ENCODE results near the gene PRKCE. TPM values are rescaled to one million over a fixed set of nuclear protein-coding genes. Genes with fewer than 3 reads are reported as not detected.

PRKCE gene
- total and polyA plus RNA-seq, 7 donors = 3.0 to 22.8 (median 16.1) TPM

DNA sequence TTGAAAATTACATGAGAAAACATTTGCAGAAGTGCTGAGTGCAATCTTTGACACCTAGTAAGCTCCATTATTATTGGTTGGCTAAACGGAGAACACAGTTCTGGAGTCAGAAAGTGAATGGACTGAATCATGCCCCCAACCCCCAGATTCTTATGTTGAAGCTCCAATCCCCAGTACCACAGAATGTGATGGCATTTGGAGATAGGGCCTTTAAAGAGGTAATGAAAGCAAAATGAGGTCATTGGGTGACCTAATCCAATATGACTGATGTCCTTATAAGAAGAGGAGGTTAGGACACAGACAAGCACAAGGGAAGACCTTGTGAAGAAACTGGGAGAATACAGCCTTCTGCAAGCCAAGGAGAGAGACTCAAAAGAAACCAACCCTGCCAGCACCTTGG, 444.8 kb downstream of the PRKCE start:
- peaks cover 8% of the 10 kb centered on the region for H3K4me1 ChIP-seq
- H3K27me3 ChIP-seq (ENCODE audit: insufficient read depth in 3 of 3, low read length in 2 of 3) = no peaks in the 10 kb centered on the region
- intact Hi-C loops (cut with DNase I) = no loop called here
- 75 to 100% (median 89%) methylated on average over 1 of the region's 1 CpG for WGBS, 3 donors
- TF ChIP-seq, protein P1, sequence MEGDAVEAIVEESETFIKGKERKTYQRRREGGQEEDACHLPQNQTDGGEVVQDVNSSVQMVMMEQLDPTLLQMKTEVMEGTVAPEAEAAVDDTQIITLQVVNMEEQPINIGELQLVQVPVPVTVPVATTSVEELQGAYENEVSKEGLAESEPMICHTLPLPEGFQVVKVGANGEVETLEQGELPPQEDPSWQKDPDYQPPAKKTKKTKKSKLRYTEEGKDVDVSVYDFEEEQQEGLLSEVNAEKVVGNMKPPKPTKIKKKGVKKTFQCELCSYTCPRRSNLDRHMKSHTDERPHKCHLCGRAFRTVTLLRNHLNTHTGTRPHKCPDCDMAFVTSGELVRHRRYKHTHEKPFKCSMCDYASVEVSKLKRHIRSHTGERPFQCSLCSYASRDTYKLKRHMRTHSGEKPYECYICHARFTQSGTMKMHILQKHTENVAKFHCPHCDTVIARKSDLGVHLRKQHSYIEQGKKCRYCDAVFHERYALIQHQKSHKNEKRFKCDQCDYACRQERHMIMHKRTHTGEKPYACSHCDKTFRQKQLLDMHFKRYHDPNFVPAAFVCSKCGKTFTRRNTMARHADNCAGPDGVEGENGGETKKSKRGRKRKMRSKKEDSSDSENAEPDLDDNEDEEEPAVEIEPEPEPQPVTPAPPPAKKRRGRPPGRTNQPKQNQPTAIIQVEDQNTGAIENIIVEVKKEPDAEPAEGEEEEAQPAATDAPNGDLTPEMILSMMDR (IDR thresholded peaks at IDR 0.05) = no peak
- ATAC-seq (no peak), DNase-seq (no peak)
- no peaks in the 10 kb centered on the region for H3K36me3 ChIP-seq (ENCODE audit: insufficient read depth in 1 of 2, low read depth in 1 of 2)
- no peaks in the 10 kb centered on the region for H3K9me3 ChIP-seq
- H3K27ac ChIP-seq = no peak overlapping the region
- no peak overlapping the region for H3K4me3 ChIP-seq

DNA sequence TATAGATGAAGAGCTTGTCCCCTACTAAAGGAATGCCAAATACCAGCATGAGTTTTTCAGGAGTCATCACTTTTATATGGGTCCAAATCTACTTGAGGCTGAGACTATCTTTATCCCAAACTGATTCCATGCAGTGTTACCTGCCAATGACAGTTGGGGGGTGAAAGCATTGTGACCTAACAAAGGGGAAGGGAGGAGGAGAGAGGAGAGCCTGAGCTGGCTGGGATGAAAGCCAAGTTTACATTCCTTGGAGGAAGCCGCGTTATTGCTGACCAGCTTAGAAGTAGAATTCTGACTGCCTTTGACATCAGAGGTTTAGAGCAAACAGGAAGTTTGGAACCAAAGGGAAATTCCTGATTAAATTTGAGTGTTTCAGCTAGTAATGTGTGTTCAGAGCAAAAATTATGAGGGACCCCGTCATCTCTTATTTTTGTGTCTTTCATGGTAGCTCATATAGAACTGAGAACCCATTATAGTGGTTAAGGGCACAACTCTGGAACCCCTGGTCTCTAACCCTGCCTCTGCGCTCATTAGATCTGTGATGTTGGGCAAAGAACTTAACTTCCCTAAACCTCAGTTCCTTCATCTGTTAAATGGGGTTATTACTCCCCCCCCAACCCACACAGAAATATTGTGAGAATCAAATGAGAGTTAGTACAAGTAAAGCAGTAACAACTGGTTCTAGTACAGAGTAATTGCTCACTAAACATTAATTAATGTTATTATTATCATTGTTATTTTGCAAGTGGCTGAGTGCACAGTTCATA, 446.4 kb downstream of the PRKCE start:
- no peaks in the 10 kb centered on the region for H3K9me3 ChIP-seq
- DNase-seq = no peak

DNA sequence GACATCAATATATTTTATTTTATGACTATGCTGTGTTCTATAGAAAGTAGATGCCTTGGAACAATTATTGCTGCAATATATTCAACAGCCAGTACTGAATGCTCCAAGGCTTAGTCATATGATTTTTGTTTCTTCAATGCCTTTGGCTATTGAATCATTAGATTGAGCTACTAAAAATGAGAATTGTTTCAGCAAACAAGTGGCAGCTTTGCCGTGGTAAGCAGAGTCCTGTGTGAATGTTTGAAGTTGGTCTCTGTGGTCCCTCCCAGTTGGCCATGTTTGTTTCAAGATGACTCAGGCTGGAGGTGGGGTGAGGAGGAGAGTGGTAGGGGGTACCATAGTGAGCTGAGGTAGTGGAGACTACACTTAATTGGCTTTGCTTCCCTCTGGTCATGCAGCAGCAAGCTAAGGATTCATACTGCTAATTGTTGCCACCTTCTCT, 447.2 kb downstream of the PRKCE start:
- H3K9me3 ChIP-seq = no peaks in the 10 kb centered on the region
- peaks cover 8% of the 10 kb centered on the region for H3K4me1 ChIP-seq
- H3K4me3 ChIP-seq = no peak overlapping the region
- intact Hi-C loops (cut with DNase I) = no loop called here
- DNase-seq = no peak
- peak overlapping the region; percentile 39 for H3K27ac ChIP-seq
- H3K36me3 ChIP-seq (ENCODE audit: insufficient read depth in 1 of 2, low read depth in 1 of 2) = no peaks in the 10 kb centered on the region
- no peaks in the 10 kb centered on the region for H3K27me3 ChIP-seq (ENCODE audit: insufficient read depth in 3 of 3, low read length in 2 of 3)
- TF ChIP-seq, protein P1 (IDR thresholded peaks at IDR 0.05) = no peak
- no peak for ATAC-seq
- 67 to 89% (median 79%) methylated on average over 1 of the region's 1 CpG for WGBS, 3 donors

More for the DNA sequence above, 446.4 kb downstream of the PRKCE start:
- peak; percentile 54 to 75 (median 64) for ATAC-seq
- Histone ChIP-seq H3K36me3 (ENCODE audit: insufficient read depth in 1 of 2, low read depth in 1 of 2) (no peaks in the 10 kb centered on the region), H3K4me1 (peaks cover 8% of the 10 kb centered on the region), H3K27ac (peak overlapping the region; percentile 39), H3K27me3 (ENCODE audit: insufficient read depth in 3 of 3, low read length in 2 of 3) (no peaks in the 10 kb centered on the region), H3K4me3 (no peak overlapping the region)
- TF ChIP-seq, protein P1 (IDR thresholded peaks at IDR 0.05) = no peak
- WGBS, 3 donors = 21 to 35% (median 26%) methylated on average over 4 of the region's 4 CpGs
- intact Hi-C loops (cut with DNase I) = no loop called here

DNA sequence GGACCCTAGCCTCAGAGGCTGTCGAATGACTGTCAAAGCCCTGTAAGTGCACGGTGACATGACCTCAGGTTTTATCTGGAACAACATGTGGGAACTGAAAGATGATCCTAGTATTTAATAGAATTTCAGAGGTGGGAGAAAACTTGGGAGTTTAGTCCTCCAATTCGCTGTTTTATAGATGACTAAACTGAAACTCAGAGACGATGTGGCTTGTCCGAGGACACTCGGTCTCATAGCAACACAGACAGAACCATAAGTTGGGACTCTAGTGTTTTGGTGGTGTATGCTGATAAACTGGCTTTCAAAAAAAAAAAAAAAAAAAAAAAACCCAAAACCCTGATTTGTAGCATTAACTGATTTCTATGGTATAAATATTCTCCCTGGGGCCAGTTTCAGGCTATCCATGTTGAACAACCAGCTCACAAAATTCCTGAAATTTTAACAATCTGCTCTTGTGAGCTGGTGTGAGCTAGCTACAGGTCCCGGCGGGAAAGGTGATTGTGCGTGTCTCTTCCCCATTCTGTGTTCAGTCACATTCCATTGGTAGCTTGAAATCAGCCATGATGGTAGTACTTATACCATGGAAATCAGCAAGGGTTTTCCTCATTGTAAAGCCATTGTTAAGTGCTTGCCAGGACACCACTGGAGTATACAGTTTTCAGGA, 450.2 kb downstream of the PRKCE start:
- H3K27ac ChIP-seq = no peak overlapping the region
- ATAC-seq = no peak

More for the DNA sequence above, 450.2 kb downstream of the PRKCE start:
- Histone ChIP-seq H3K36me3 (ENCODE audit: insufficient read depth in 1 of 2, low read depth in 1 of 2) (no peaks in the 10 kb centered on the region), H3K9me3 (peaks cover 10% of the 10 kb centered on the region), H3K4me3 (no peak overlapping the region), H3K27me3 (ENCODE audit: insufficient read depth in 3 of 3, low read length in 2 of 3) (no peaks in the 10 kb centered on the region), H3K4me1 (peaks cover 8% of the 10 kb centered on the region)
- intact Hi-C loops (cut with DNase I) = no loop called here
- DNase-seq = no peak
- WGBS, 3 donors = 68 to 91% (median 79%) methylated on average over 9 of the region's 9 CpGs
- TF ChIP-seq, protein P1 (IDR thresholded peaks at IDR 0.05) = no peak

All from psoas muscle (tissue), 8 donors.